ENCODE data around the gene VPS33B. TPM values are rescaled to one million over a fixed set of nuclear protein-coding genes. Genes with fewer than 3 reads are reported as not detected.
A peak's percentile ranks its signal among the peaks of the same experiment; 100 is the strongest.

Gene VPS33B
- total RNA-seq, 2 experiments from 2014 or later: 22.2 to 22.9 TPM

- ChIA-PET POLR2A (interaction anchor here (1.2 kb wide), 1 partner anchor 14 kb away, joined by 3 read pairs; no protein-coding TSS in a partner anchor), CTCF (interaction anchor here (1.1 to 1.3 kb wide), 2 partner anchors 44 to 54 kb away, joined by 3 to 4 read pairs; no protein-coding TSS in a partner anchor)
- peaks cover 1% of the 10 kb centered on the region for H3K4me1 Mint-ChIP-seq (ENCODE audit: low read depth)
- no peaks in the 10 kb centered on the region for H3K9me3 Mint-ChIP-seq
- no peak for ATAC-seq
- peaks cover 30% of the 10 kb centered on the region for H3K36me3 Mint-ChIP-seq (ENCODE audit: low read depth)
- H3K27me3 Mint-ChIP-seq: no peaks in the 10 kb centered on the region
- DNase-seq: no peak
- H3K27ac Mint-ChIP-seq: no peak overlapping the region
- no peak for TF ChIP-seq CTCF (IDR thresholded peaks at IDR 0.05)
- intact Hi-C loops (cut with micrococcal nuclease): no loop called here
- no peak overlapping the region for H3K4me3 Mint-ChIP-seq
These were observed 21.2 kb downstream of the VPS33B start for GRCh38 chr15:91001209-91001608.

GRCh38 chr15:90998737-90999136 lies 23.7 kb downstream of the VPS33B start:
- no peak for TF ChIP-seq CTCF (IDR thresholded peaks at IDR 0.05)
- no peak for ATAC-seq
- H3K4me1 Mint-ChIP-seq (ENCODE audit: low read depth): peaks cover 9% of the 10 kb centered on the region
- intact Hi-C loops (cut with micrococcal nuclease): no loop called here
- ChIA-PET POLR2A (no interaction called here), CTCF (no interaction called here)
- H3K27ac Mint-ChIP-seq: no peak overlapping the region
- peaks cover 32% of the 10 kb centered on the region for H3K36me3 Mint-ChIP-seq (ENCODE audit: low read depth)
- H3K4me3 Mint-ChIP-seq: no peak overlapping the region
- H3K9me3 Mint-ChIP-seq: no peaks in the 10 kb centered on the region
- no peak for DNase-seq
- no peaks in the 10 kb centered on the region for H3K27me3 Mint-ChIP-seq

GRCh38 chr15:90994417-90995311 lies 27.7 kb downstream of the VPS33B start, which contains the start of gene PRC1:
Gene PRC1 (minus strand): TSS chr15:90994535. CDS start chr15:90994417, 118 bp downstream.
- Mint-ChIP-seq H3K27me3 (no peaks in the 10 kb centered on the region), H3K4me1 (ENCODE audit: low read depth) (peaks cover 27% of the 10 kb centered on the region), H3K4me3 (peak within 1 kb of the TSS; percentile 100), H3K27ac (peak within 1 kb of the TSS; percentile 99), H3K9me3 (no peaks in the 10 kb centered on the region), H3K36me3 (ENCODE audit: low read depth) (peaks cover 35% of the 10 kb centered on the region)
- TF ChIP-seq CTCF (IDR thresholded peaks at IDR 0.05): no peak
- CTCF ChIA-PET: interaction anchor here (1.0 kb wide), 1 partner anchor 62 kb away, joined by 4 read pairs; the partner anchor contains the start of gene HDDC3
- peak; percentile 98 for DNase-seq
- intact Hi-C loops (cut with micrococcal nuclease): no loop called here
- peak; percentile 98 for ATAC-seq
- POLR2A ChIA-PET: interaction anchor here (0.6 to 1.2 kb wide), 5 partner anchors 11 to 103 kb away, joined by 3 to 5 read pairs (median 3); no protein-coding TSS in a partner anchor

GRCh38 chr15:90994059-90994416 lies 28.4 kb downstream of the VPS33B start:
- DNase-seq (no peak), ATAC-seq (no peak)
- Mint-ChIP-seq H3K27me3 (no peaks in the 10 kb centered on the region), H3K36me3 (ENCODE audit: low read depth) (peaks cover 31% of the 10 kb centered on the region), H3K9me3 (no peaks in the 10 kb centered on the region), H3K27ac (peak overlapping the region; percentile 99), H3K4me1 (ENCODE audit: low read depth) (peaks cover 27% of the 10 kb centered on the region), H3K4me3 (peak overlapping the region; percentile 100)
- CTCF ChIA-PET: interaction anchor here (1.0 to 1.8 kb wide), 4 partner anchors 11 to 62 kb away, joined by 4 to 7 read pairs (median 5); partner anchors contain the start of gene HDDC3
- TF ChIP-seq CTCF (IDR thresholded peaks at IDR 0.05): no peak
- POLR2A ChIA-PET: interaction anchor here (0.6 to 1.2 kb wide), 4 partner anchors 8 to 58 kb away, joined by 3 to 5 read pairs (median 3); no protein-coding TSS in a partner anchor
- intact Hi-C loops (cut with micrococcal nuclease): no loop called here
